GM21528 (cell line): ENCODE results near the gene YKT6.

ENCODE experiments used
- ATAC-seq: cut with Tn5 transposase; IDR thresholded peaks from one replicate; pipeline ENCODE4 v1.9.1; 2021; ENCODE audit warnings: mild to moderate bottlenecking, moderate library complexity; ENCODE audit not compliant: unreplicated experiment, low FRiP score

The YKT6 gene

GRCh38 chr7:44216521-44217222, 15.9 kb downstream of the YKT6 start:
- ATAC-seq = no peak

- ATAC-seq = no peak
These were observed 16.5 kb downstream of the YKT6 start for GRCh38 chr7:44217223-44217714.

- ATAC-seq = no peak
These were observed 17.1 kb downstream of the YKT6 start for GRCh38 chr7:44217852-44218402.

- no peak for ATAC-seq
These were observed 17.8 kb downstream of the YKT6 start for GRCh38 chr7:44218418-44219201.

- no peak for ATAC-seq
These were observed 18.7 kb downstream of the YKT6 start for GRCh38 chr7:44219371-44220045.

- ATAC-seq = no peak
These were observed 19.2 kb downstream of the YKT6 start for GRCh38 chr7:44220046-44220357.

- ATAC-seq = no peak
These were observed 19.8 kb downstream of the YKT6 start for GRCh38 chr7:44220358-44221112.

- ATAC-seq = no peak
These were observed 20.5 kb downstream of the YKT6 start for GRCh38 chr7:44221231-44221791.

- ATAC-seq = no peak
These were observed 21.3 kb downstream of the YKT6 start for GRCh38 chr7:44222074-44222473.

- ATAC-seq = no peak
These were observed 22.0 kb downstream of the YKT6 start for GRCh38 chr7:44222776-44223261.

- no peak for ATAC-seq
These were observed 22.7 kb downstream of the YKT6 start for GRCh38 chr7:44223362-44224079.

- no peak for ATAC-seq
These were observed 23.5 kb downstream of the YKT6 start for GRCh38 chr7:44224080-44224973.

- no peak for ATAC-seq
These were observed 24.3 kb downstream of the YKT6 start for GRCh38 chr7:44224974-44225565.

- no peak for ATAC-seq
These were observed 25.0 kb downstream of the YKT6 start for GRCh38 chr7:44225566-44226395.

GRCh38 chr7:44226396-44226753, 25.6 kb downstream of the YKT6 start:
- ATAC-seq = no peak

- ATAC-seq = no peak
These were observed 27.1 kb downstream of the YKT6 start for GRCh38 chr7:44227911-44228310.
